Uterus (tissue), 4 donors: ENCODE data around the gene KCND3. TPM values are rescaled to one million over a fixed set of nuclear protein-coding genes. Genes with fewer than 3 reads are reported as not detected.

Experiments used
- DNase-seq, 2 donors: peaks; one replicate each; pipeline ENCODE4 v3.0.0-alpha.2; 2019 to 2020
- H3K27ac ChIP-seq, 2 donors: fragments of 200-600 bp; sonication (generic); 1 replicate in 1 of 2; 2 replicates in 1 of 2; pipeline ENCODE4 v1.5.1; 2016 to 2018
- H3K27me3 ChIP-seq, 2 donors: fragments of 200-600 bp; sonication (generic); one replicate each; pipeline ENCODE4 v1.5.1; 2018 to 2019; ENCODE audit warnings: control low read depth in 1 of 2
- H3K36me3 ChIP-seq, 2 donors: fragments of 200-600 bp; sonication (generic); one replicate each; pipeline ENCODE4 v1.5.1; 2019; ENCODE audit warnings: control low read depth in 1 of 2
- H3K4me1 ChIP-seq, 2 donors: fragments of 200-600 bp; sonication (generic); one replicate each; pipeline ENCODE4 v1.5.1; 2018 to 2019; ENCODE audit warnings: control low read depth in 1 of 2
- H3K4me3 ChIP-seq, 2 donors: fragments of 200-600 bp; sonication (generic); 1 replicate in 1 of 2; 2 replicates in 1 of 2; pipeline ENCODE4 v1.5.1; 2018 to 2019; ENCODE audit warnings: mild to moderate bottlenecking in 1 of 2
- H3K9me3 ChIP-seq, 2 donors: fragments of 200-600 bp; sonication (generic); one replicate each; pipeline ENCODE4 v1.5.1; 2019; ENCODE audit warnings: control low read depth in 1 of 2
- POLR2A ChIP-seq, 2 donors: fragments of 450-650 bp; IDR thresholded peaks; one replicate each; pipeline ENCODE4 v1.6.1; 2016; ENCODE audit warnings: antibody characterized with exemption in 2 of 2, mild to moderate bottlenecking in 1 of 2, moderate library complexity in 1 of 2
- intact Hi-C: fragments of 100-400 bp; cut with DNase I; formaldehyde crosslinking; loops from one replicate; pipeline ENCODE4 v1.15.1; 2023; ENCODE audit warnings: low total_unique reads
- total RNA-seq, 4 donors: library from RNA; depleted of rRNA in 3 of 4; stranded (reverse); fragments of >200 nt in 3 of 4; gene quantifications; one replicate each; pipeline versions ENCODE4 v1.1.0 to v1.2.4, GENCODE V29; 2014 to 2023
- TF ChIP-seq, protein P1 (sequence below), 4 experiments: fragments of 200-600 bp in 2 of 4; fragments of 450-650 bp in 2 of 4; sonication (generic) in 2 of 4; IDR thresholded peaks; one replicate each; pipeline ENCODE4 v1.5.1; 2016 to 2019; ENCODE audit warnings: antibody characterized with exemption in 4 of 4, mild to moderate bottlenecking in 2 of 4, moderate library complexity in 1 of 4
- donor health status: DM: yes; HTN: yes; CAD: no.

The KCND3 gene
- total RNA-seq, 4 donors from 2014 or later: 5.0 to 13.5 (median 7.2) TPM

DNA sequence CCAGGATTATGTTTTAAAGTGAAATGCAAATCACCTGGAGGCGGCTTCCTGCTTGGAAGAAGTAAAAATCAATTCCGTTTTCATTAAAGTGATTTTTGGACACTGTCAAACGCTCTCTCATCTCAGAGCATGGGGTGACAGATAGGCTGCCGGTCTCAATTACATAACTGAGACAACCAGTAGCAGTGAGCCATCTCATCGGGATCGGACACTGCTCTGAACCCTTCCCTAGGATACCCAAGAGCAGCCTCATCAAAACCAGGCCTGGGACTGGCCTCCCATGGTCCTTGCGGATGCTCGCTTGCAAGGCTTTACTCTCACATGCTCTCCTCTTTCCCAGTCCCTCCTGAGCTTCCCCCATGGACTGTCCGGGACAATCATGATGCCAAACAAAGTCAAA is 12.1 kb downstream of the KCND3 start:
- H3K4me3 ChIP-seq: no peak overlapping the region
- TF ChIP-seq, protein P1, sequence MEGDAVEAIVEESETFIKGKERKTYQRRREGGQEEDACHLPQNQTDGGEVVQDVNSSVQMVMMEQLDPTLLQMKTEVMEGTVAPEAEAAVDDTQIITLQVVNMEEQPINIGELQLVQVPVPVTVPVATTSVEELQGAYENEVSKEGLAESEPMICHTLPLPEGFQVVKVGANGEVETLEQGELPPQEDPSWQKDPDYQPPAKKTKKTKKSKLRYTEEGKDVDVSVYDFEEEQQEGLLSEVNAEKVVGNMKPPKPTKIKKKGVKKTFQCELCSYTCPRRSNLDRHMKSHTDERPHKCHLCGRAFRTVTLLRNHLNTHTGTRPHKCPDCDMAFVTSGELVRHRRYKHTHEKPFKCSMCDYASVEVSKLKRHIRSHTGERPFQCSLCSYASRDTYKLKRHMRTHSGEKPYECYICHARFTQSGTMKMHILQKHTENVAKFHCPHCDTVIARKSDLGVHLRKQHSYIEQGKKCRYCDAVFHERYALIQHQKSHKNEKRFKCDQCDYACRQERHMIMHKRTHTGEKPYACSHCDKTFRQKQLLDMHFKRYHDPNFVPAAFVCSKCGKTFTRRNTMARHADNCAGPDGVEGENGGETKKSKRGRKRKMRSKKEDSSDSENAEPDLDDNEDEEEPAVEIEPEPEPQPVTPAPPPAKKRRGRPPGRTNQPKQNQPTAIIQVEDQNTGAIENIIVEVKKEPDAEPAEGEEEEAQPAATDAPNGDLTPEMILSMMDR (IDR thresholded peaks at IDR 0.05): no peak
- no peak for TF ChIP-seq POLR2A (IDR thresholded peaks at IDR 0.05)
- no peaks in the 10 kb centered on the region for H3K4me1 ChIP-seq
- H3K27ac ChIP-seq: no peak overlapping the region
- no peaks in the 10 kb centered on the region for H3K9me3 ChIP-seq
- intact Hi-C loops: no loop called here
- no peaks in the 10 kb centered on the region for H3K27me3 ChIP-seq
- no peaks in the 10 kb centered on the region for H3K36me3 ChIP-seq
- DNase-seq: no peak

DNA sequence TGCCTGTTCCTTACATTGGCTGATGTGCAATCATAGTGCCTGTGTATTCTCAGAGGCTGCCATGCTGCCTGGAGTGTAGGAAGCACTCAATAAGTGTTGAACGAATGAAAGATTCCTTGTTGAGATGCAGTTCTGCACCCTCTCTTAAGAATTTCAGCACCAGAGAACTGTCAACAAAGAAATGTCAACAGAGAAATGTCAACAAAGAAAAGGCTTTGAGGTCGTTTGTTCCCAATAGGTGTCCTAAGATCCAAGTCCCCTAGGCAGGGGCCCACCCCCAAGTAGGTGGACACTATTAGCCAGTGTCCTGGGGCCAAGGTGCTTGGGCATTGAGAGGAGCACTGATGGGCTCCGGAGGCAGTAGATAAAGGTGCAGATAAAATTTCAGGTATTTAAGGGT is 12.6 kb downstream of the KCND3 start:
- Histone ChIP-seq H3K27ac (no peak overlapping the region), H3K36me3 (no peaks in the 10 kb centered on the region), H3K4me3 (no peak overlapping the region), H3K27me3 (no peaks in the 10 kb centered on the region), H3K9me3 (no peaks in the 10 kb centered on the region), H3K4me1 (no peaks in the 10 kb centered on the region)
- no peak for DNase-seq
- intact Hi-C loops: no loop called here
- TF ChIP-seq, protein P1 (IDR thresholded peaks at IDR 0.05): no peak
- TF ChIP-seq POLR2A (IDR thresholded peaks at IDR 0.05): no peak

DNA sequence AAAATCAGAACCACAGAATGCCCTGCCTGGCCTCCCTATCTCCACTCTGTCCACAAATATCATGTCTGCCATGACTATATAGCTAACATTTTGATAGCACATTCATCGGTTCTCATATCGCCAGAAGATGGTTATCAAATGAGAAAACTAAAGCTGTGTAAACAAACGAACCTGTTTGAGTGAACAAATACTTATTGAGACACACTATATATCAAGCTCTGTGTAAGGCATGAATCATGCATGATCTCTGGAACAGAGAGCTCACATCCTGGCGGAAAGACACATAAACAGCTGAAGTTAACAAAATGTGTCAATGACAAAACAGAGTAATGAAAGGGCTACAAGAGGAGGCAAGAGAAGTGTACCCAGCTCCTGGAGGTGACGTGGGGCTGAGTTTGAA is 13.1 kb downstream of the KCND3 start:
- intact Hi-C loops: no loop called here
- no peak for DNase-seq
- no peaks in the 10 kb centered on the region for H3K4me1 ChIP-seq

DNA sequence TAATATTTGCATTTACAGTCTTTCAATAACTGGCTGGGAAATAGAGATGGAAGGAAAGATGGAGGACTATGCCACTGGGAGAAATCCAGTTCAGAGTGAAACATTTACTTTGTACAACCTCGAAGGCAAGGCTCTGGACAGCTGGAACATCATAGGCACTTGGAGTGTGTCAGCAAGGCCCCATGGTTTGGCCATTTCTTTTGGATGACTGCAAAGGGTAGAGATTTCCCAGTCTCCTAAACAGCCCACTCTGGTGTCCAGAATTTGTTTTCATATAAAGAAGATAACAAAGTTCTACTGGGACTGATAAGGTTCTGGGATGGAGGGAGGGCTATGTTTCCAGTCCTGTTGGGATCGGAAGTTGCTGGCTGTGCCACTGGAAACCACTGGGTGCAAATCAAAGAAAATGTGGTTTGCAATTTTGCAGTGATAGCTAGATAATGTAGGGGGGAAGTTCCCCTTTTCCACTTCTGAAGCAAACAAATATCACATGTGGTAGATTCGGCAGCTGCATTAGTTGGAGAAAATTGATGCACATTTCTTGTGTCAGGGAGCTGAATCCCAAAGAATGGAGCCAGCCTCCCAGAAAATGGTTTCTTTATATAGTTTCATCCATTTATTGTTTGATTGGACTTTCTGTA is 16.2 kb downstream of the KCND3 start:
- Histone ChIP-seq H3K36me3 (no peaks in the 10 kb centered on the region), H3K4me3 (no peak overlapping the region), H3K27ac (no peak overlapping the region), H3K4me1 (no peaks in the 10 kb centered on the region), H3K27me3 (no peaks in the 10 kb centered on the region), H3K9me3 (no peaks in the 10 kb centered on the region)
- no peak for TF ChIP-seq POLR2A (IDR thresholded peaks at IDR 0.05)
- TF ChIP-seq, protein P1 (IDR thresholded peaks at IDR 0.05): no peak
- DNase-seq: no peak
- intact Hi-C loops: no loop called here

More for the DNA sequence above, 13.1 kb downstream of the KCND3 start:
- Histone ChIP-seq H3K9me3 (no peaks in the 10 kb centered on the region), H3K27ac (no peak overlapping the region), H3K4me3 (no peak overlapping the region), H3K27me3 (no peaks in the 10 kb centered on the region), H3K36me3 (no peaks in the 10 kb centered on the region)
- no peak for TF ChIP-seq POLR2A (IDR thresholded peaks at IDR 0.05)
- TF ChIP-seq, protein P1 (IDR thresholded peaks at IDR 0.05): no peak

DNA sequence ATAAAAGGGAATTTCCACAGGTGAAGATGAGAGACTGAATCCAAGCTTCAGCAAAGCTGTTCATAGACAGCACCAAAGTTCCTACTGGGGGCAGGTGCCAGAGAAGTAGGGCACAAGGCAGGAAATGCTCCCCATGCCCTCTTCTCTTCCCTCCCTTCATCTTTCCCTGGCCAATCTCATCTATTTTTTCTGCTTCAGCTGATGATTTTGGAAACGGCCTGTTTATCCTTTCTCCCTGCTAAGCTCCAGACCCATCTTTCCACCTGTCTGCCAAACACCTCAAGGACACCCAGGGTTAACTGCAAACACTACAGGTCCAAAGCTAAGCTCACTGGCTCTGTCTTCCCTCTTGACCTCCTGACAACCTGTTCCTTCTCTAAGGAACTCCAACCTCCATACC is 18.1 kb downstream of the KCND3 start:
- H3K27ac ChIP-seq: no peak overlapping the region
- intact Hi-C loops: no loop called here
- H3K9me3 ChIP-seq: no peaks in the 10 kb centered on the region
- H3K36me3 ChIP-seq: no peaks in the 10 kb centered on the region
- no peak overlapping the region for H3K4me3 ChIP-seq
- DNase-seq: no peak
- H3K4me1 ChIP-seq: no peaks in the 10 kb centered on the region
- TF ChIP-seq, protein P1 (IDR thresholded peaks at IDR 0.05): no peak
- TF ChIP-seq POLR2A (IDR thresholded peaks at IDR 0.05): no peak
- no peaks in the 10 kb centered on the region for H3K27me3 ChIP-seq
